Uterus (tissue), 4 donors: ENCODE data around the gene TBC1D3B. TPM values are rescaled to one million over a fixed set of nuclear protein-coding genes. Genes with fewer than 3 reads are reported as not detected.
"Not testable (repeated sequence)": the region's sequence is repeated elsewhere in the genome, so short reads cannot be mapped to it uniquely, and the experiment has no call there.

ENCODE experiments used
- DNase-seq, 2 donors: peaks; one replicate each; pipeline ENCODE4 v3.0.0-alpha.2; 2019 to 2020
- H3K27ac ChIP-seq, 2 donors: fragments of 200-600 bp; sonication (generic); 1 replicate in 1 of 2; 2 replicates in 1 of 2; pipeline ENCODE4 v1.5.1; 2016 to 2018
- H3K27me3 ChIP-seq, 2 donors: fragments of 200-600 bp; sonication (generic); one replicate each; pipeline ENCODE4 v1.5.1; 2018 to 2019; ENCODE audit warnings: control low read depth in 1 of 2
- H3K36me3 ChIP-seq, 2 donors: fragments of 200-600 bp; sonication (generic); one replicate each; pipeline ENCODE4 v1.5.1; 2019; ENCODE audit warnings: control low read depth in 1 of 2
- H3K4me1 ChIP-seq, 2 donors: fragments of 200-600 bp; sonication (generic); one replicate each; pipeline ENCODE4 v1.5.1; 2018 to 2019; ENCODE audit warnings: control low read depth in 1 of 2
- H3K4me3 ChIP-seq, 2 donors: fragments of 200-600 bp; sonication (generic); 1 replicate in 1 of 2; 2 replicates in 1 of 2; pipeline ENCODE4 v1.5.1; 2018 to 2019; ENCODE audit warnings: mild to moderate bottlenecking in 1 of 2
- H3K9me3 ChIP-seq, 2 donors: fragments of 200-600 bp; sonication (generic); one replicate each; pipeline ENCODE4 v1.5.1; 2019; ENCODE audit warnings: control low read depth in 1 of 2
- POLR2A ChIP-seq, 2 donors: fragments of 450-650 bp; IDR thresholded peaks; one replicate each; pipeline ENCODE4 v1.6.1; 2016; ENCODE audit warnings: antibody characterized with exemption in 2 of 2, mild to moderate bottlenecking in 1 of 2, moderate library complexity in 1 of 2
- intact Hi-C: fragments of 100-400 bp; cut with DNase I; formaldehyde crosslinking; loops from one replicate; pipeline ENCODE4 v1.15.1; 2023; ENCODE audit warnings: low total_unique reads
- total RNA-seq, 4 donors: library from RNA; depleted of rRNA in 3 of 4; stranded (reverse); fragments of >200 nt in 3 of 4; gene quantifications; one replicate each; pipeline versions ENCODE4 v1.1.0 to v1.2.4, GENCODE V29; 2014 to 2023
- TF ChIP-seq, protein P1 (sequence below), 4 experiments: fragments of 200-600 bp in 2 of 4; fragments of 450-650 bp in 2 of 4; sonication (generic) in 2 of 4; IDR thresholded peaks; one replicate each; pipeline ENCODE4 v1.5.1; 2016 to 2019; ENCODE audit warnings: antibody characterized with exemption in 4 of 4, mild to moderate bottlenecking in 2 of 4, moderate library complexity in 1 of 4
- donor health status: DM: yes; HTN: yes; CAD: no.

Gene TBC1D3B
- total RNA-seq, 4 donors from 2014 or later = 10.9 TPM; not detected in 3

DNA sequence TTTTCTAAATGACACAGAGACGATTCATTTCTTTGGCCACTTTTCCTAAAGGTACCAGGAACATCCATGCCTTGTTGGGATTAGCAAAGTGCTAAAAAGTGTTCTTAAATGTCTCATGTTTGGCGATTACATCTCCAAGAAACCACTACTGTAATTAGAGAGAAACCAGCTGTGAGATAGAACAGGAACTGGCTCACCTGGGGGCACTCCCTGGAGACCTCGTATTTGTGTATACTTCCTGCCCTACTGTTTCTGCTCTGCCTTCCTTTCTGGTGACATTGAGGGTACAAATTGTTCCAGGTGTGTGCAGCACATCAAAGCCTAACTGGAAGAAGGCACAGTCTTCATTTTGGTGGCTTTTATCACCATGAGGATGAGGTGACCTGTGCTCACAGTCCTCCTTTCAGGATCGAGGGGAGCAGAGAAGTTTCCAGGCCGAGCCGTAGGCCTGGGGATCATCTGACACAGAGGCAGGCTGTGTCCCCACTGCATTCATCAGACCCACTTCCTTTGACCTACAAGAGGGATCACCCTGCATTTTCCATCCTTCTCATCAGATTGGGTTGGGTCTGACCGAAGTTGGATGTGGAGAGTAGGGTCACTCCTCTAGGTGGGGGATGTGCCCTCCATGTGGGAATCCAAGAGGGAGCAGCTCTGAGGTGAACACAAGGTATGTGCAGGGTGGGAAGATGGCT is 49.1 kb downstream of the TBC1D3B start:
- no peak for TF ChIP-seq POLR2A (IDR thresholded peaks at IDR 0.05)
- TF ChIP-seq, protein P1, sequence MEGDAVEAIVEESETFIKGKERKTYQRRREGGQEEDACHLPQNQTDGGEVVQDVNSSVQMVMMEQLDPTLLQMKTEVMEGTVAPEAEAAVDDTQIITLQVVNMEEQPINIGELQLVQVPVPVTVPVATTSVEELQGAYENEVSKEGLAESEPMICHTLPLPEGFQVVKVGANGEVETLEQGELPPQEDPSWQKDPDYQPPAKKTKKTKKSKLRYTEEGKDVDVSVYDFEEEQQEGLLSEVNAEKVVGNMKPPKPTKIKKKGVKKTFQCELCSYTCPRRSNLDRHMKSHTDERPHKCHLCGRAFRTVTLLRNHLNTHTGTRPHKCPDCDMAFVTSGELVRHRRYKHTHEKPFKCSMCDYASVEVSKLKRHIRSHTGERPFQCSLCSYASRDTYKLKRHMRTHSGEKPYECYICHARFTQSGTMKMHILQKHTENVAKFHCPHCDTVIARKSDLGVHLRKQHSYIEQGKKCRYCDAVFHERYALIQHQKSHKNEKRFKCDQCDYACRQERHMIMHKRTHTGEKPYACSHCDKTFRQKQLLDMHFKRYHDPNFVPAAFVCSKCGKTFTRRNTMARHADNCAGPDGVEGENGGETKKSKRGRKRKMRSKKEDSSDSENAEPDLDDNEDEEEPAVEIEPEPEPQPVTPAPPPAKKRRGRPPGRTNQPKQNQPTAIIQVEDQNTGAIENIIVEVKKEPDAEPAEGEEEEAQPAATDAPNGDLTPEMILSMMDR (IDR thresholded peaks at IDR 0.05) = no peak
- H3K27ac ChIP-seq = no peak overlapping the region
- no peaks in the 10 kb centered on the region for H3K9me3 ChIP-seq
- intact Hi-C loops = no loop called here
- no peak overlapping the region for H3K4me3 ChIP-seq
- DNase-seq = no peak
- H3K36me3 ChIP-seq = no peaks in the 10 kb centered on the region
- H3K4me1 ChIP-seq = no peaks in the 10 kb centered on the region
- H3K27me3 ChIP-seq = no peaks in the 10 kb centered on the region

DNA sequence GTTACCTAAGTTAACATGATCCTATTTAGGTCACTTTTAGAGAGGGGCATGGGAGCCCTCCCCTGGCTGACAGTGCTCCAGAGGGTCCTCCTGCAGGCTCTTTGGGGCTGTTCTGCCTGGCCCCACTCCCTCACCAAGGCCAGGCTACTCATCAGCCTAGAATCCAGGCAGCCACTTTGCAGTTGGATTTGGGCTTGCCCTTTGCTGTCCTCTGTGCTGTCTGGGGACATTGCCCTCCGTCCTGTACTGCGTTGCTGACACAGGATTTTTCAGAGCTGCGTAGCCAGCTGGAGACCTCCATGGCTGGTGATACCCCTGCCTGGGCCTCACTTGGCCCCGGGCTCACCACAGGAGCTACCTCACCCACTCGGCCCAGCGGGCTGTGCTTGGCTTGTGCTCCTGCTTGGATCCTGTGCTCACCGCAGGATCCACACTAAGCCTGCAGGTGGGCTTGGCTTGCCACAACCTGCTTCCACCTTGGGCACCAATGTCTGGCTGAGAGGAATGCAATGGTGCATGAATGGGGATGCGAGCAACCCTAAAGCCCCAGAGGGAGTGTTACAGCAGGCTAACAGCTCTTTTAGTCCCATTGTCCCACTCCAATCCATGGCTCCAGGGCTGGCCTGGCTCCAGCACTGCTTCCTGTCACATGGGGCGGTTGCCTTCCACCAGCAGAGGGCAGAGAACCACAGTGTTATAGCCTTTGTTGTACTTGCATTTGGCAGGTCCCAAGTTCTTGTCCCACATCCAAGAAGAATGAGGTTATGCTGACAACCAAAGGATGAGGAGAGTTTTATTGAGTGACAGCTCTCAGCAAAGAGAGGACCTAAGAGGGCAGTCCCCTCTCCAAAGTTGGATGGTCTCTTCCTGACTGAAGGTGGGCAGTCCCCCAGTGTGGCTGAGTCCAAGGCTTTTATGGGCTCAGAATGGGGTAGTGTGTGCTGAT is 51.3 kb downstream of the TBC1D3B start:
- TF ChIP-seq, protein P1 (IDR thresholded peaks at IDR 0.05) = no peak
- no peak for TF ChIP-seq POLR2A (IDR thresholded peaks at IDR 0.05)
- Histone ChIP-seq H3K27me3 (no peaks in the 10 kb centered on the region), H3K4me3 (no peak overlapping the region), H3K9me3 (no peaks in the 10 kb centered on the region), H3K27ac (no peak overlapping the region), H3K4me1 (no peaks in the 10 kb centered on the region), H3K36me3 (no peaks in the 10 kb centered on the region)
- no peak for DNase-seq
- intact Hi-C loops = no loop called here

DNA sequence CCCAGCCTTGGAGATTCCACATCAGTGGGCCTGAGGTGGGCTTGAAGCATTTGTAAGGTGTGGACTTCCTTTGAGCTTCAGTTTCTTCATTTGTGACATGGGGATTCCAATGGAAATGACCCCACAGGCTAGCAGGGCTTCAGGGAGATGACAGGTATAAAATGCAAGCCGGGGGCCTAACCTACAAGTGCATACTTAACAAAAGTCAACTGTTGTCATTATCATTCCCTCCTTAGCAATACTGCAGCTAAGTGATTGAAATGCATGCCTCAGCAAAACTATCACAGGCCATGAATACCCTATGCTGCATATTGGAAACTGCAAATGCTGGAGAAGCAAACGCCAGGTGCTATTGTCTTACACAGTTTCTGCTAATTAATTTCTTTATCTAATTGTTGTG is 53.0 kb downstream of the TBC1D3B start:
- TF ChIP-seq, protein P1 (IDR thresholded peaks at IDR 0.05) = no peak
- TF ChIP-seq POLR2A (IDR thresholded peaks at IDR 0.05) = no peak
- intact Hi-C loops = no loop called here
- H3K4me3 ChIP-seq = no peak overlapping the region
- H3K36me3 ChIP-seq = no peaks in the 10 kb centered on the region
- H3K27me3 ChIP-seq = no peaks in the 10 kb centered on the region
- H3K4me1 ChIP-seq = no peaks in the 10 kb centered on the region
- no peak for DNase-seq
- no peaks in the 10 kb centered on the region for H3K9me3 ChIP-seq
- no peak overlapping the region for H3K27ac ChIP-seq

DNA sequence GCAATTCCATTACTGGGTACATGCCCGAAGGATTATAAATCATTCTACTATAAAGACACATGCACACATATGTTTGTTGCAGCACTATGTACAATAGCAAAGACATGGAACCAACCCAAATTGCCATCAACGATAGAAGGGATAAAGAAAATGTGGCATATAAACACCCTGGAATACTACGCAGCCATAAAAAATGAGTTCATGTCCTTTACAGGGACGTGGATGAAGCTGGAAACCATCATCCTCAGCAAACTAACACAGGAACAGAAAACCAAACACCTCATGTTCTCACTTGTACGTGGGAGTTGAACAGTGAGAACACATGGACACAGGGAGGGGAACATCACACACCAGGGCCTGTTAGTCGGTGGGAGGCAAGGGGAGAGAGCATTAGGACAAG is 55.3 kb downstream of the TBC1D3B start:
- intact Hi-C loops, H3K27ac ChIP-seq, H3K9me3 ChIP-seq, H3K4me3 ChIP-seq, H3K36me3 ChIP-seq, H3K4me1 ChIP-seq, DNase-seq, H3K27me3 ChIP-seq: not testable (repeated sequence)

DNA sequence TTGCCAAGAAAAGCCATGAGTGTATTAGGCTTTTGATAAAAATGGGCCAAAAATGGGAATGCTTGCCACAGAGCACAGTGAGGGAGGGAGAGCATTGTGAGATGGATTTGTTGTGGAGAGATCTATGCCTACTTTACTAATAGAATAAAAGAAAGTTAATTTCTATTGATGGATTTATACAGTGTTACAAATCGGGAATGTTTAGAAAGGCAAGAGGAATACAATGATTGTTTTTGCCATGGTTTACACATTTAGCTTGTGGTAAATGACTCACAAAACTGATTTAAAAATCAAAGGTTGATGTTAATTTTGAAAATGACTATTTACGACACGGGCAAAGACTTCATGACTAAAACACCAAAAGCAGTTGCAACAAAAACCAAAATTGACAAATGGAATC is 56.2 kb downstream of the TBC1D3B start:
- Histone ChIP-seq H3K4me1 (no peaks in the 10 kb centered on the region), H3K4me3 (no peak overlapping the region), H3K9me3 (no peaks in the 10 kb centered on the region), H3K36me3 (no peaks in the 10 kb centered on the region), H3K27ac (no peak overlapping the region), H3K27me3 (no peaks in the 10 kb centered on the region)
- no peak for DNase-seq
- TF ChIP-seq, protein P1 (IDR thresholded peaks at IDR 0.05) = no peak
- TF ChIP-seq POLR2A (IDR thresholded peaks at IDR 0.05) = no peak
- intact Hi-C loops = no loop called here
